ENCODE results near the gene AMER1.

DNA sequence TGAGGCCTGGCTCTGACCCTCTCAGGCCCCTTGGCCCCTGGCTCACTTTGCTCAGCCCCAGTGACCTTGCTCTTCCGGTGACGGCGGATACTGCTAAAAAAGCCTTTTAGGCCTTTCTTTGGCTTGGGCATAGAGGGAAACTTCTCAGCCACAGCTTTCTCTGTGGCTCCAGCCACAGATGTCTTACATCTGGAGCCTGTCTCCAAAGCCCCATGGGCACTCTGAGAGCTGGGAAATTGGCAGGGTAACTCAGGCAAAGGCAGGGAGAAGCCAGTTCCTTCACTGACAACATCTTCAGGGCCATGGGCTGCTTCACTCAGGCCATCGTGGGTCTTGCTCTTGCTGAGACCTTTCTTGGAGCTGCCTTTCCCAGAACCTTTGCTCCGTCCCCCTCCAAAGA, 12.8 kb downstream of the AMER1 start:
- TF ChIP-seq, protein P1, sequence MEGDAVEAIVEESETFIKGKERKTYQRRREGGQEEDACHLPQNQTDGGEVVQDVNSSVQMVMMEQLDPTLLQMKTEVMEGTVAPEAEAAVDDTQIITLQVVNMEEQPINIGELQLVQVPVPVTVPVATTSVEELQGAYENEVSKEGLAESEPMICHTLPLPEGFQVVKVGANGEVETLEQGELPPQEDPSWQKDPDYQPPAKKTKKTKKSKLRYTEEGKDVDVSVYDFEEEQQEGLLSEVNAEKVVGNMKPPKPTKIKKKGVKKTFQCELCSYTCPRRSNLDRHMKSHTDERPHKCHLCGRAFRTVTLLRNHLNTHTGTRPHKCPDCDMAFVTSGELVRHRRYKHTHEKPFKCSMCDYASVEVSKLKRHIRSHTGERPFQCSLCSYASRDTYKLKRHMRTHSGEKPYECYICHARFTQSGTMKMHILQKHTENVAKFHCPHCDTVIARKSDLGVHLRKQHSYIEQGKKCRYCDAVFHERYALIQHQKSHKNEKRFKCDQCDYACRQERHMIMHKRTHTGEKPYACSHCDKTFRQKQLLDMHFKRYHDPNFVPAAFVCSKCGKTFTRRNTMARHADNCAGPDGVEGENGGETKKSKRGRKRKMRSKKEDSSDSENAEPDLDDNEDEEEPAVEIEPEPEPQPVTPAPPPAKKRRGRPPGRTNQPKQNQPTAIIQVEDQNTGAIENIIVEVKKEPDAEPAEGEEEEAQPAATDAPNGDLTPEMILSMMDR (conservative IDR thresholded peaks at IDR 0.05 in 1 of 2, IDR thresholded peaks at IDR 0.05 in 1 of 2; ENCODE audit: low read depth in 1 of 2, low read length in 2 of 2): no peak
- TF ChIP-seq EZH2 (IDR thresholded peaks at IDR 0.05; ENCODE audit: low read length, missing control alignments): no peak
